ENCODE data around the gene PANK4. TPM values are rescaled to one million over a fixed set of nuclear protein-coding genes. Genes with fewer than 3 reads are reported as not detected.

PANK4 gene
- total RNA-seq, 6 experiments from 2014 or later, result 9.6 to 18.9 (median 13.4) TPM

GRCh38 chr1:2480236-2480985 is 46.0 kb downstream of the PANK4 start:
- ATAC-seq, result no peak
- no CpG with 5 or more reads among the region's 18 CpGs for WGBS (ENCODE audit: insufficient coverage, low coverage, low lambda C conversion rate, missing lambda C conversion rate)
- no peak for DNase-seq

GRCh38 chr1:2479618-2480017 is 46.8 kb downstream of the PANK4 start:
- no peaks in the 10 kb centered on the region for H3K27me3 ChIP-seq
- no peaks in the 10 kb centered on the region for H3K36me3 ChIP-seq
- no peak overlapping the region for H3K27ac ChIP-seq
- ATAC-seq, result no peak
- no peak for DNase-seq
- intact Hi-C loops (cut with DNase I), result no loop called here
- H3K9me3 ChIP-seq, result no peaks in the 10 kb centered on the region
- WGBS (ENCODE audit: insufficient coverage, low coverage, low lambda C conversion rate, missing lambda C conversion rate), result no CpG with 5 or more reads among the region's 28 CpGs
- TF ChIP-seq POLR2A (IDR thresholded peaks at IDR 0.05) (no peak), CTCF (IDR thresholded peaks at IDR 0.05) (no peak)
- no peak overlapping the region for H3K4me3 ChIP-seq
- H3K4me1 ChIP-seq, result peaks cover 0 to 24% (median 11%) of the 10 kb centered on the region in 4 donors

More at GRCh38 chr1:2480236-2480985, 46.0 kb downstream of the PANK4 start:
- Histone ChIP-seq H3K4me3 (no peak overlapping the region), H3K27ac (no peak overlapping the region), H3K4me1 (peaks cover 0 to 16% (median 7%) of the 10 kb centered on the region in 4 donors), H3K27me3 (no peaks in the 10 kb centered on the region), H3K9me3 (no peaks in the 10 kb centered on the region), H3K36me3 (no peaks in the 10 kb centered on the region)
- intact Hi-C loops (cut with DNase I), result no loop called here
- no peak for TF ChIP-seq POLR2A (IDR thresholded peaks at IDR 0.05)
- no peak for TF ChIP-seq CTCF (IDR thresholded peaks at IDR 0.05)

GRCh38 chr1:2479186-2479585 is 47.2 kb downstream of the PANK4 start:
- H3K4me3 ChIP-seq, result no peak overlapping the region
- H3K27ac ChIP-seq, result no peak overlapping the region
- peaks cover 0 to 26% (median 12%) of the 10 kb centered on the region in 4 donors for H3K4me1 ChIP-seq
- TF ChIP-seq CTCF (IDR thresholded peaks at IDR 0.05) (no peak), POLR2A (IDR thresholded peaks at IDR 0.05) (no peak)
- ATAC-seq, result no peak
- no peaks in the 10 kb centered on the region for H3K9me3 ChIP-seq
- intact Hi-C loops (cut with DNase I), result no loop called here
- WGBS (ENCODE audit: insufficient coverage, low coverage, low lambda C conversion rate, missing lambda C conversion rate), result 74% methylated on average over 7 of the region's 20 CpGs
- no peaks in the 10 kb centered on the region for H3K36me3 ChIP-seq
- DNase-seq, result no peak
- no peaks in the 10 kb centered on the region for H3K27me3 ChIP-seq

GRCh38 chr1:2477791-2478499 is 48.5 kb downstream of the PANK4 start:
- no peak overlapping the region for H3K4me3 ChIP-seq
- TF ChIP-seq POLR2A (IDR thresholded peaks at IDR 0.05), result no peak
- TF ChIP-seq CTCF (IDR thresholded peaks at IDR 0.05), result no peak
- no peaks in the 10 kb centered on the region for H3K27me3 ChIP-seq
- 60% methylated on average over 1 of the region's 35 CpGs for WGBS (ENCODE audit: insufficient coverage, low coverage, low lambda C conversion rate, missing lambda C conversion rate)
- no peaks in the 10 kb centered on the region for H3K36me3 ChIP-seq
- no peaks in the 10 kb centered on the region for H3K9me3 ChIP-seq
- intact Hi-C loops (cut with DNase I), result no loop called here
- no peak overlapping the region for H3K27ac ChIP-seq
- DNase-seq (peak; percentile 88 to 89 (median 88)), ATAC-seq (peak; percentile 68 to 76 (median 72))
- H3K4me1 ChIP-seq, result peaks cover 0 to 28% (median 12%) of the 10 kb centered on the region in 4 donors
